ENCODE measurements around the gene GMCL1. TPM values are rescaled to one million over a fixed set of nuclear protein-coding genes. Genes with fewer than 3 reads are reported as not detected.
"Not testable (repeated sequence)": the region's sequence is repeated elsewhere in the genome, so short reads cannot be mapped to it uniquely, and the experiment has no call there.

Gene GMCL1
- total RNA-seq, 1 donor = 12.1 TPM

DNA sequence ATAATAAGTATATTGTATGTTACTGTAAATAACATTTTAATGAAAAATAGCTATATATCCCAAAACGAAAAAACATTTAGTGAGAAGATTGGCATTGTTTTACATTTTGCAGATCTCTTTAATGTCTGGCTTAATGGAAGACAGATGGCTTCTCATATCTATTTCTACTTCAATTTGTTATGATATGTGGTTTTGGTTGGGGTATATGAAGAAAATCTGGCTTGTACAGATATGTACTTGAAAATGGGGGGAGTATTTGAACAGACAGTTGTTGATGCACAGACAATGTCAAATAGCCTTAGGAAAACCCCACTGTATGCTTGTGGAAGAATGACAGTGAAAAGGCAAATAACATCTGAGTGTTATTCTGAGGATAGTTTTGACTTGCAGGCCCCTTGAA, 23.6 kb upstream of the GMCL1 start:
- DNase-seq (ENCODE audit: low read depth in 2 of 3, low spot score in 2 of 3) = no peak

DNA sequence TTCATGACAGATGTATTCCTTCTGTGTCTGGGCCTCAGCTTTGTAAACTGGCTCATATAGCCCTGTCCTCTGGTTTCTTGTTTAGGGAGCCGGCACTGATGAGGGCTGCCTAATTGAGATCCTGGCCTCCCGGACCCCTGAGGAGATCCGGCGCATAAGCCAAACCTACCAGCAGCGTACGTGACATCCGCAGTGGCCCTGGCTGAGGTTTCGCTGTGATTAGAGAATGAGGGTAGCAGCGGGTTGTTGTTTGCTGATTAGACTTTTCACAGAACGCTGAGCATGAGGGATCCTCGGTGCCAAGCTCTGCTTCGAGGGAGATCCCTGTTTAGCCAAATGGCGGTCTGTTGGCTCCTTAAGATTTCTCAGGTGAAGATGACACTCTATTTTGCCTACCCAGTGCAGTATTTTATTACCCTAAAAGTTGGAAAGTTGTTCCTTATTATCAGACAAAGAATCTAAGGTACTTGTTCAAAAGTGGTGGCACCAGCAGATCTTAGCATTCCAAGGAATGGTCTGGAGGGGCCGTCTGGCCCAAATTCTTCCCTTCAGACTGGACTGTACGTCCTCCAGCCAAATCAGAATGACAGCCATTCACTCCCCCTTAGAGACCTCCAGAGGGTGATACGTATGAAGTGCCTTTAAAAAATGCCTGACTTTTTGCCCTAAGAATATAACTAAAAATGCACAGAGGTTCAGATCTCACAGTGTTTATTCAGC, 21.5 kb upstream of the GMCL1 start:
- no peak for DNase-seq (ENCODE audit: low read depth in 2 of 3, low spot score in 2 of 3)

DNA sequence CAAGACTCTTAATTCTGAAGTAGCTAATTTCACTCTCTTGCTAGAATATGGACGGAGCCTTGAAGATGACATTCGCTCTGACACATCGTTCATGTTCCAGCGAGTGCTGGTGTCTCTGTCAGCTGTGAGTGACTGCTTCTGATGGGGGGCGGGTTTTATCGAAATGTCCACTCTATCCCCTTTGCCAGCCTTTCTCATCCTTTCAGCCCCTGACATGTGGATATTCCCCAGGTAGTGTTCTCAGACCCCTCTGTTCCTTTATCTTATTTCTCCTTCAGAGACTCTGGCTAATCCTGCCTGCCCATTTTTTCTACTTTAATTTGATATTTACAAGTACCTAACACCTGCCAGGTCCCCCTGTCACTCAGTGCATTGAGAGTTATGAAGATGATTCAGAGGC, 18.9 kb upstream of the GMCL1 start:
- no peak for DNase-seq (ENCODE audit: low read depth in 2 of 3, low spot score in 2 of 3)

DNA sequence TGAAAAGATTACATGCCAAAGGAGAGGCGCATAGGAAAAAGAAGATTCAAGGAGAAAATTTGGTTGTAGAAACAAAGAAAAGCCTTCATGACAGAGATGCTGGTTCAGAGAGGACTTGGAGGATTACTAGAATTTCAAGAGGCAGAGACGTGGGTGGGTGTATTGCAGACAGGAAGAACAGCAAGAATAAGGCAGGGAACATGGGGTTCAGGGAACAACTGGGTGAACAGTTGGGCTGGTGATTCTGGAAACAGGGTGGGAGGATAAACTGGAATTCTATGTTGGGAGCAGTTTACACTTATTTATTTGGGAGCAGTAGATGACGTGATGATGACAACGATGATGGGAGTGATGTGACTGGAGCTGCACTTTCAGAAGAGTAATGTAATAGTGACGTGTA, 18.4 kb upstream of the GMCL1 start:
- no peak for DNase-seq (ENCODE audit: low read depth in 2 of 3, low spot score in 2 of 3)

DNA sequence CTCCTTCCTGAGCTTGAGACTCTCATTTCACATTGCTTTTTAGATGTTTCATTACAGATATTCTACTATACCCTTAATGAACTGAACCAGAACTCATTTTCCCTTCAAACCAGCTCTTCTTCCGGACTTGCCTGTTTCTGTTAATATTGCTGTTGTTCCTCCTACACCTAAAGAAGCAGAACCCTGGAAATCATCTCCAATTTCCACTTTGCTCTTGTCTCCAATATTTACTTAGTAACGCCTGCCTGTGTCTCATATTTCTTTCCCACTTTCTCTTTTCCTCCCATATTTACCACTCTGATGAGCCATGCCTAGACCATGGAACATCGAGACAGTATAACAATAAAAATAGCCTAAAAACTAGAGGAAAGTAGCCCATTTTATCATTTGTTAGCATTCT, 17.9 kb upstream of the GMCL1 start:
- DNase-seq (ENCODE audit: low read depth in 2 of 3, low spot score in 2 of 3) = no peak

DNA sequence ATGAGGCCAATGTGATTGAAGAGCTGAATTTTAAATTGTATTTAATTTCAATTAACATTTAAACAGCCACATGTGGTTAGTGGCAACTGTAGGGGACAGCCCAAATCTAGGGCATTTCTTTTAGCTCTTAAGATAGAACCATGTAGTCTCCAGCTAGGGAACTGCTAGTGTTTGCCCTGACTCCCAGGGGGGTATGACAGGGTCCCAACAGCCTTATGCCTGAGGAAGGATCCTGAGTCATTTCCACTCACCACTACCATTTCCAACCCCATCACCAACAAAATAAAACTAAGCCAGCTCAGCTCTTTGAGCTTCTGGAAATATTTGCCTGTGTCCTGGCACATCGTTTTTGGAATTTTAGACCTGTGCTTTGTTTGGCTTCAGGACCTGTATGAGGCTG, 13.7 kb upstream of the GMCL1 start:
- no peak for DNase-seq (ENCODE audit: low read depth in 2 of 3, low spot score in 2 of 3)

DNA sequence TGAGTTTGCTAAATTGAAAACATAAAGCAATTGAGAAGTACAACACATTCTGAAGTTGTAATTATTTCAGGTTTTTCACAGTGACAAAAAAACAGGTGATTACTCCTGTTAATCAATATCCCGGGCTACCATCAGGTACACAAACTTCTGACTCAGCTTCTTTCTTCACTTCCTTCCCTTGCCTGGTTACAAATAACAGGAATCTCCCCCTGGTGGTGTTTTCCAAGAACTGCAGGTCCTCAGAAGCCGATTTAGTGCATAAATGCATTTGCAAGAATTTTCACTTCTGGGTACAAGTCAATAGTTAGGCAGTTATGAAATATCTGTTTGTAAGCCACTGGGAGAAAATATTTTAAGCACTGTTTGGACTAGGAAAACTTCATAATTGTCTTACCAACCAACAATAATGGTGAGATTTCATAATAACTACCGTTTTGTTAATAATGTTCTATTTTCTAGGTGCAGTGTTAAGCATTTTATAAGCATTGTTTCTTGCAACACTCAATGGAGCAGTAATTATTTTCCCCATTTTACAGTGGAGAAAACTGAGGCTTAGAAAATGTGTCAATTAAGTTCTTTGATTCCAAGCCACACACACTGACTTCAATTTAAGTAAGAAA, 12.4 kb upstream of the GMCL1 start:
- peak; percentile 52 to 91 (median 79) for DNase-seq (ENCODE audit: low read depth in 2 of 3, low spot score in 2 of 3)

DNA sequence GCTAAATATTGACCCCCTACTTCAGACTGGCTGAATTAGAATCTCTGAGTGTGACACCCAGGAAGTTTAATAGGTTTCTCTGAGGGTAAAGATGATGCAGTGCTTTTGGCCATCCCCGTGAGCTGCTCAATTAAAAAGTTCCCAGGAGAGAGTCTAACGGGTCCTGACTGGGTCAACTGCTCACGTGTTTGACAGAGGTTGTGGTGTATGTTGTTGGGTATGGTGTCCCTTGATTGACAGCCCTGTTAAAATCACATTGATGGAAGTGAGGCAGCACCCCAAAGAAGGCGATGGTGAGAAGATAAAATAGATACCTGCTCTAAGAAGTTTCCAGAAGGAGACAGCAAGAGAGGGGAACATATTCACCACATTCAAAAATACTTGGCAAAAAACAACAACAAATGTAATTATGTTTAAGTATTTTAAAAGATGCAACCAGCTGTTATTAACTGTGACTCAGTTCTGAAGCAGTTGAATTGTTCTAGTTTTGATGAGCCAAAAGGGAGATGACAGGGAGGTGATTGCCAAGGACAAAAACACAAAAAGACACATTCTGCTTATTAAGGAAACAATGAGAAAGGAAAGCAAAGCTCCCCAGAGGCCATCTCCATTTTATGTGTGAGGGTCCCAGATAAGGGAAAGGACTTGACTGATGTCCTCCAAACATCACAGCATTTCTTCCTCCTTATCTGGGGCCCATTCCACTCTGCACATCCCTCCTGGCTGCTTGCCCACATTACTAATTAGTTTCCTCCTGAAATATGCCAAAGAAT, 11.5 kb upstream of the GMCL1 start:
- DNase-seq (ENCODE audit: low read depth in 2 of 3, low spot score in 2 of 3) = peak in 1 of 3 donors; percentile 39

DNA sequence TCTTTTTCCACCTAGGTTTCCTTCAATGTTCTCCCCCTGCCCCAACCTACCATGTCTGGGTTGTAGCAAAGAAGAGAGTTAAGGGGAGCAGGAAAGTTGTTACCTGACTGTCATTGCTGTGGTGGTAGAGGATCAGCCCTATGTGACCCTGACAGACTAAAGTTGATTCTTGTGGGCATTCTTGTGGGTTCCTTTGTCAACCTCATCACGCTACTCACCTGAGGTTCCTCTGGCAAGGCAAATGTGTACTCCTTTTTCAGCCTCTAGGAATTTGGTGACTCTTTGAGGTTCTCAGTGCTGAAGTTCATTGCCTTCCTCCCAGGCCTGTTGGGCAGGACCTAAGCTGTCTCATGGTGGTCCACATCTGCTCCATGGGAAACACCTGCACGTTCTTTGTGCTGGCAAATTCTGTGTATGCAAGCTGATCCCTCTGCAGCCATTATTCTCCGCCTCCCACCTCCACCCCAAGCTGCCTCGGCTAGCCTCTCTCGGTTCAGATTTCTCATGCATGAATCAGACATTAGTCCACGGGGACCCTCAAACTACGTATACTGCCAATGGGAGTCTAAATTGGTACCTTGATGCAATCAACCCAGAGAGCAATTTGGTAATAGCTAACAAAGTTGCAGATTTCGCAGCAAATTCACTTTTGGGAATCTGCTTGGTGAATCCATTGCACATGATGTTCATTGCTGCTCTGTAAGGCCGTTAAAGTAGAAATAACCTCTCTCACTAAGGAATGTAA, 1.5 kb upstream of the GMCL1 start:
- DNase-seq (ENCODE audit: low read depth in 2 of 3, low spot score in 2 of 3) = no peak

DNA sequence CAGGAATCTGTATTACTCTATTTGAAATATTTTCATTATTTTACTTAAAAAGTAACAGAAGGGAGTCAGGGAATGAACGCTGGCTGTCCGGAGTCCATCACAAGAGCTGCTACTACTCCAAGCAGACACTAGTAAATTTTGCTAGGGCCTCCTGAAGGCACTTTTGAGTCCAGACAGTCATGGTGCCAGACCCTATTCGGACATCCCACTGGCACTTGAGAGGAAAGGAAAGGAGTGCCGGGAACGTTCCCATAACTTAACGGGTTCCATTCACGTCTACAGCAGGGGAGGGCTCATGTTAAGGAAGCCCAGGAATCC, 563 bp upstream of the GMCL1 start:
- DNase-seq (ENCODE audit: low read depth in 2 of 3, low spot score in 2 of 3) = no peak

DNA sequence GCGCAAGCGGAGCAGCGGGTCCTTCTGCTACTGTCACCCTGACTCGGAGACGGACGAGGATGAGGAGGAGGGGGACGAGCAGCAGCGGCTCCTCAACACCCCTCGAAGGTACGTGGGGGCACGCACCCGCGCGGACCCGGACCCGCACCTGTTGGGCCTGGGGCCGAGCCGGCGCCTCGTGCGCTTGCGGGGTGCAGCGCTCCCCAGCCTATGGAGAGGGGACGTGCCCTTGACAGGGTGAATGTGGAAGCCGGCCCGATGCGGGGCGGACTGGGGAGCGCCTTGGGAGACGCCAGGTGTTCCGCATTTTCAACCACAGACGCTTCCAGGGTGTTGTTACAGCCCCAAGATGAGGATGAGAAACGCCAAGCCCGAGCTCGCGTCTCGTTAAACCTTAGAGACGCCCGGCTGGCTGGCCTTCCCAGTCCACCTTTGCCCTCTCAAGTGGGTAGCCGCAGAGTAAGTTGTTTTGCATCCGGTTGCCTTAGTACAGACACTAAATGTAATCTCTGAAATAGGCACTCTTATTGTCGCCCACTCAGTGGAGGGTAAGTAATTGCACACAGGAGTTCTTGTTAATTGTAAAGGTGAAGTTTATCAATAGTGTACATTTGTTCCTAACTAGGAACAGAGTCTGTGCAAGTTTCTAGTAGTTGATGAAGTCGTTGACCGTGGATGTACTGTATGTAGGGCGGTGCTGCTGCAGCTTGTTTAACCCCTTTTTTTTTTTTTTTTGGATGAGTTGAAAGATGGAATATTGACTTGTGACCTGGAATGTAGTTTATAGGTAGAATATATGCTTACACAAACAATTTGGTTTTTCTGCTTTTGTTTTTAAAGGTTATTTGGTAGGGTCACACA, 815 bp downstream of the GMCL1 start:
- DNase-seq (ENCODE audit: low read depth in 2 of 3, low spot score in 2 of 3) = peak; percentile 24 to 46 (median 45)

DNA sequence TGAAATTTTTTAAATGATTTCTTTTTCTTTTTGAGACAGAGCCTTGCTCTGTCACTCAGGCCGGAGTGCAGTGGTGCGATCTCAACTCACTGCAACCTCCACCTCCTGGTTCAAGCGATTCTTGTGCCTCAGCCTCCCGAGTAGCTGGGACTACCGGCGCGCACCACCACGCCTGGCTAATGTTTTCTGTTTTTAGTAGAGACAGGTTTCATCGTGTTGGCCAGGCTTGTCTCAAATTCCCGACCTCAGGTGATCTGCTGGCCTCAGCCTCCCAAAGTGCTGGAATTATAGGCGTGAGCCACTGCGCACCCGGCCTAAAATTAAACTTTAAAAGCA, 1.4 kb downstream of the GMCL1 start:
- DNase-seq (ENCODE audit: low read depth in 2 of 3, low spot score in 2 of 3) = not testable (repeated sequence)

DNA sequence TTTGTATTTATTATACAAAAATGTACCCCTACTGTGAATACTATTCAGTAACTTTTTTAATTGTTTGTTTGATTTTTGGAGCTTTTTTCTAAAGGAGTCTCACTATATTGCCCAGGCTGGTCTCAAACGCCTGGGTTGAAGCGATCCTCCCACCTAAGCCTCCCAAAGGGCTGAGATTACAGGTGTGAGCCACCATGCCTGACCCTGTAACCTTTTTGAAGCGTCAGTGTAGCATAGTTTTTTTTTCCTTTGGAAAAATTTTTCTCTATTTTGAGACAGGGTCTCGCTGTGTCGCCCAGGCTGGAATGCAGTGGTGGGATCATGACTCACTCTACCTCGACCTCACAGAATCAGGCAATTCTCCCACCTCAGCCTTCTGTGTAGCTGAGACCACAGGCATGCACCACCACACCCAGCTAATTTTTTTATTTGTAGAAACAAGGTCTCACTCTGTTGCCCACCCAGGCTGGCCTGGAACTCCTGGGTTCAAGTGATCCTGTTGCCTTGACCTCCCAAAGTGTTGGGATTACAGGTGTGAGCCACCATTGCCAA, 2.0 kb downstream of the GMCL1 start:
- DNase-seq (ENCODE audit: low read depth in 2 of 3, low spot score in 2 of 3) = no peak

DNA sequence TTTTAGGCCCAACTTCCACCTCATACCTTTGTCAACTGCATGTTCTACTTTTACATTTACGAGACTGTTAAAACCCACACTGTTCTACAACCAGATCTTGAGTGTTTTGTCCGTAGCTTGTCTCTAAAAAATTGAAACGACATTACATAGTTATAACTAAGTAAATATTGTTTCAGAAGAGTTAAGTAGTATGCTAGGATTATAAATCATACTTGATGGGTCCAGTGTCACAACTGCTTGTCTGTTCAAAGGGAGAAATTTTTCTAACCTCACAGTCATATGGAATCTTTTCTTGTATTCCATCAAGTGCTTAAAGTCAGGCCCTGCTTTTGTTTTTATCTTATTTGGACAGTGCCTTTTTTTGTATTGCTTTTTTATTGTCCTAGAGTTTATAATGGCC, 4.3 kb downstream of the GMCL1 start:
- DNase-seq (ENCODE audit: low read depth in 2 of 3, low spot score in 2 of 3) = no peak

DNA sequence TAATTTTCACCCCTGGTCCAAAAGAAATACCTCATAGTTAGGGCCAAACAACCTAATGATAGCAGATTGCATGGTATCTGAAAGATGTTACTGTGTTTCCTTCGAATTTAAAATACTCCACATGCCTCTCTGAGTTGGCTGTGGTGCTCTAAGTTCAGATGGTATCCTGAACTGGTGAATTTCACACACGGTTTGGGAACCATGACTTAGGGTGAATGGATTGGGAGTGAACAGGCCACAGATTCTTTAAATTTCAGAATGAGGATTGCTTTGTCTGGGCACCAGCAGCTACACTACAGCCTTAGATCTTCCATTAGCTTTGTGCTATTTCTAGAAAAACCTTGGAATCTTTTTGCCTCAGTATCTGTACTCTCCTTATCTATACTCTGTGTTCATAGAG, 6.2 kb downstream of the GMCL1 start:
- no peak for DNase-seq (ENCODE audit: low read depth in 2 of 3, low spot score in 2 of 3)

DNA sequence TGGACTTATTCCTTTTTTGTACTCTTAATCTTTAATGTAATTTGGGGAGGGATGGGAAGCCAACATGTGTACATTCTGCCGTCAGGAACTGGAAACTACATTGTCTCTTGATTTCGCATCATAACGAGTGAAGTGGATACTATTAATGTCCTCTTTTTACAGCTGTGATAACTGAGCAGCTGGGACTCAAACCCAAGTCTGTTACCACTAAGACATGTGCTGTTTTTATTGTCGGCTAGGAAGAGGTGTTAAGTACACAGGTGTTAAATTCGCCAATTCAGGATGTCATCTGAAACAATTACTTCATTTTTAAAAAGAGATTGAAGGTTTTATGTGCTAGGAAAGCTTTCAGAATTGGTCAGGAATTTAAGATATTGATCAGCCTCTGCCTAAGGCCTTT, 6.9 kb downstream of the GMCL1 start:
- no peak for DNase-seq (ENCODE audit: low read depth in 2 of 3, low spot score in 2 of 3)

DNA sequence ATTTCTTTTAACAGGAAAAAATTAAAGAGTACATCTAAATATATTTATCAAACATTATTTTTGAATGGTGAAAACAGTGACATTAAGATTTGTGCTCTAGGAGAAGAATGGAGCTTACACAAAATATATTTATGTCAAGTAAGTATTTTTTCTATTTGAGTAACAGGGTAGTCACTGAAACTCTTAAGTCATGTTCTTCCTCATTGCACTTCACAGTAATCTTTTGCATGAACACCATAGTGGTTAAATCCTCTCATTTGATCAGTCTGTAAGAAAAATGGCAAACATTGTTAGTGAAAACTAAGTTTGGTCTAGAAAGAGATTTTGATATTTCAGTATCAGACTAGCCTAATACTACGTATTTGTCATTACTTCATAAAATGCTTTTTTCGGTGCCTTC, 8.1 kb downstream of the GMCL1 start:
- no peak for DNase-seq (ENCODE audit: low read depth in 2 of 3, low spot score in 2 of 3)

DNA sequence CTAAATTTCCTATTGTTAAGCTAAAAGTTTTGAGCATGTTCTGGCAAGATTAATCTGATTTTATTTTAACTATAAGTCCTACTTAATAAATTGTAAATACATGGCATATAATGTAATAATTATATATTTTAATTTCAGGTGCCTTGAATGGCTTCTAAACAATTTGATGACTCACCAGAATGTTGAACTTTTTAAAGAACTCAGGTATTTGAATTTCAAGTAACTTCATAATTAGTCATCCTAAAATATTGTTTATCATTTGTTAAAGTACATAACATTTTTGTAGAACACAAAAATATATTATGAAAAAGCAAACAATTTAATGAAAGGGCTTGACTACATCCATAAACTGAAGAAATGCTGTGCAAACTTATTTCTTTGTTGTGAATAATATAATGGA, 14.5 kb downstream of the GMCL1 start:
- DNase-seq (ENCODE audit: low read depth in 2 of 3, low spot score in 2 of 3) = no peak

DNA sequence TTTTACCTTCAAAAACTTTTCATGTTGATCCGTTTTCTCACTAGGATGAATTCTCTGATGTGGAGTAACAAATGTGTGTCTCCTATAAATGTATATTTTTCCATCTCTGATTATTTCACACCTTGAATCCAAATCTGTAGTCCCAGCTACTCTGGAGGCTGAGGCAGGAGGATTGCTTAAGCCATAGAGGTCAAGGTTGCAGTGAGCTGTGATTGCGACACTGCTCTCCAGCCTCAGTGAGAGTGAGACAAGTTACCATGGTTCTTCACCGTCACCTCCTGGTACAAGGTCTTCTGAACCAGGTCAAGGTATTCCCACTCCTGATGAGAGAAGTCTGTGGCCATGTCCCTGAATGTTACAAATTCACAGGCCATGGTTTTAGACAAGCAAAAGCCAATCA, 15.1 kb downstream of the GMCL1 start:
- no peak for DNase-seq (ENCODE audit: low read depth in 2 of 3, low spot score in 2 of 3)
